AG10803 (cell line): ENCODE data around the gene ZBTB20.
A peak's percentile ranks its signal among the peaks of the same experiment; 100 is the strongest.

ENCODE experiments used
- DNase-seq: peaks from one replicate; pipeline ENCODE4 v3.0.0; 2010; ENCODE audit warnings: low read depth
- H3K4me3 ChIP-seq: 2 replicates; pipeline ENCODE4 v1.5.1; 2011; ENCODE audit warnings: mild to moderate bottlenecking, low read length, control low read depth
- TF ChIP-seq, protein P1 (sequence below): conservative IDR thresholded peaks from 2 replicates; pipeline ENCODE4 v1.5.1; 2011; ENCODE audit warnings: mild to moderate bottlenecking, low read length, control low read depth, inconsistent platforms

Gene ZBTB20

DNA sequence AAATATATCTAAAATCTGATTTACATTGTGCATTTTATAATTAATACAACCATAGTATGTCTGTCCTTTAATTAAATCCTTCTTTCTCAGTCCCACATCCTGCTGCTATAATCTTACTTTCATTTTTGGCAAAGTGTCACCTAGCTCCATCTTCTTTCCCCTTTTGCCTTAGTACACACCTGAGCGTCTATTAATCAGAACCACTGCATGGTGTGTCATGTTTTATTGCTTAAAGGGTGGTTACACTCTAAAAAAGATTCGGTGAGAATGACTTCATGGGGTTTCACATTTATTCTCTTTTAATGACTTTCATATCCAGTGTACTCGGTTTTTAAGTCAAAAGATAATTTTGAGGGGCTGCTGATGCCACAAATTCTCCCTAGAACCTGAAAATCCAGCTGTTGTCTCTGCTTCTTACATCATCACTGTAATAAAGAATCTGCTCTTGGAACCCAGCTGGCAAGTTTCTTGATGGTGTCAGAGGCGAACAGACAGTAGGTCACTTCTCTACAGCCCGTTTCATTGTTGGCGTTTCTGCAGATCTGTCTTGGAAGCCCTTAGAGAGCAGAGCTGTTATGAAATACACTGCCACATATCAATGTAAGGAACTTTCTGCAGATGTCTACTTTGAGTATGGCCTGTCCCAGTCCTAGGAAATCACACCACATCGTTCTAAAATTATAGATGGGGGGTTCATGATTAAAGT is 753.6 kb downstream of the ZBTB20 start:
- TF ChIP-seq, protein P1, sequence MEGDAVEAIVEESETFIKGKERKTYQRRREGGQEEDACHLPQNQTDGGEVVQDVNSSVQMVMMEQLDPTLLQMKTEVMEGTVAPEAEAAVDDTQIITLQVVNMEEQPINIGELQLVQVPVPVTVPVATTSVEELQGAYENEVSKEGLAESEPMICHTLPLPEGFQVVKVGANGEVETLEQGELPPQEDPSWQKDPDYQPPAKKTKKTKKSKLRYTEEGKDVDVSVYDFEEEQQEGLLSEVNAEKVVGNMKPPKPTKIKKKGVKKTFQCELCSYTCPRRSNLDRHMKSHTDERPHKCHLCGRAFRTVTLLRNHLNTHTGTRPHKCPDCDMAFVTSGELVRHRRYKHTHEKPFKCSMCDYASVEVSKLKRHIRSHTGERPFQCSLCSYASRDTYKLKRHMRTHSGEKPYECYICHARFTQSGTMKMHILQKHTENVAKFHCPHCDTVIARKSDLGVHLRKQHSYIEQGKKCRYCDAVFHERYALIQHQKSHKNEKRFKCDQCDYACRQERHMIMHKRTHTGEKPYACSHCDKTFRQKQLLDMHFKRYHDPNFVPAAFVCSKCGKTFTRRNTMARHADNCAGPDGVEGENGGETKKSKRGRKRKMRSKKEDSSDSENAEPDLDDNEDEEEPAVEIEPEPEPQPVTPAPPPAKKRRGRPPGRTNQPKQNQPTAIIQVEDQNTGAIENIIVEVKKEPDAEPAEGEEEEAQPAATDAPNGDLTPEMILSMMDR, result no peak
- no peak overlapping the region; the same call in none of the 2 replicates for H3K4me3 ChIP-seq
- DNase-seq, result peak; percentile 64

DNA sequence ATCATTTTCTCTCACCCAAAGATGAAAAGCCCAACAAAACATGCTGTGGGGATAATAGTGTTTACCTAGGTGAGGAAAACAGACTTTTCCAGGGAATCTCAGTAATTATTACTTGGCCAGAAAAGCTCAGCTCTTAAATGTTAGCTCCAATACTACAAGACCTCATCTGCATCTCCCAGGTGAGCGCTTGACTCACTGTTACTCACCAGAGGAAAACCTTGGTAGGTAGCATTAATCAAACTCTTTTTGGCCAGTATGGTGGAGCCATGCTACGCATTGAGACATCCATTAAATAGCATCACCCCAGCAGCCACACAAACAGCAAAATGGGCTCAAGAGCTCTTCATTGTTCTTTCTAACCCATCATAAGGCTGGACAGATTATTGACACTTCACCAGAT is 754.3 kb downstream of the ZBTB20 start:
- no peak overlapping the region for H3K4me3 ChIP-seq
- TF ChIP-seq, protein P1, result no peak
- no peak for DNase-seq

DNA sequence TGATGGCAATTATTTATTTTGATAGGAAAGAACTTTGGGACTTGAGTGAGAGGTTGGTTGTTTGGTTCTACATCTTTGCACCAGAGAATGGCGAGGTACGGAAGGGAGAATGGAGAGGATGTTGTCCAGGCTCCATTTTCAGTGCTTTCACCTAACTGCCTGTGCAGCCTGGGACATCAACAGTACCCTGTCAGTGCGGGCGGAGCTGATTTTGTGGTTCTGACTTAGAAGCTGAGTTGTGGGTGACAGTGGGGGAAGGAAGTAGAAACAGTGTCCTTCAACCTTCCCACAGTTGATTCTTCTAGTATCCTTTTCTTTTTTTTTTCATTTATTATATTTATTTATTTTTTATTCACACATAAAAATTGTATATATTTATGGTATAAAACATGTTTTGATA is 757.9 kb downstream of the ZBTB20 start:
- DNase-seq, result no peak
- H3K4me3 ChIP-seq, result no peak overlapping the region
- TF ChIP-seq, protein P1, result no peak

DNA sequence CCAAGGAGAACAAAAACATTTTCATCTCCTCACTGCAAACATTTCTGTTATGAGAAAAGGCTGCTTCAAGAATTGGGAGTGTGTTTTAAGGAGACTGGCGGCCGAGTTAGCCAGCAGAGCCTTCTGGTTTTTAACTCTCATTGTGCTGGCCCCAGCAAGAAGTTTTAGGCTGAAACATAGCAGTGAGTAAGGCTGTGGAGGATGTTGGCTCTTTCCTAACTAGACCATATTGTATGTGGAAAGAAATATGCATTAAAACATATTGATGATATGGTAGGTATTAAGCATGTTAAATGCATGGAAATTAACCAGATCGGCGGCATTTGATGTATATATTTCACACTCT is 762.6 kb downstream of the ZBTB20 start:
- peak overlapping the region; percentile 52 for H3K4me3 ChIP-seq
- peak; percentile 31 for DNase-seq
- TF ChIP-seq, protein P1, result no peak

DNA sequence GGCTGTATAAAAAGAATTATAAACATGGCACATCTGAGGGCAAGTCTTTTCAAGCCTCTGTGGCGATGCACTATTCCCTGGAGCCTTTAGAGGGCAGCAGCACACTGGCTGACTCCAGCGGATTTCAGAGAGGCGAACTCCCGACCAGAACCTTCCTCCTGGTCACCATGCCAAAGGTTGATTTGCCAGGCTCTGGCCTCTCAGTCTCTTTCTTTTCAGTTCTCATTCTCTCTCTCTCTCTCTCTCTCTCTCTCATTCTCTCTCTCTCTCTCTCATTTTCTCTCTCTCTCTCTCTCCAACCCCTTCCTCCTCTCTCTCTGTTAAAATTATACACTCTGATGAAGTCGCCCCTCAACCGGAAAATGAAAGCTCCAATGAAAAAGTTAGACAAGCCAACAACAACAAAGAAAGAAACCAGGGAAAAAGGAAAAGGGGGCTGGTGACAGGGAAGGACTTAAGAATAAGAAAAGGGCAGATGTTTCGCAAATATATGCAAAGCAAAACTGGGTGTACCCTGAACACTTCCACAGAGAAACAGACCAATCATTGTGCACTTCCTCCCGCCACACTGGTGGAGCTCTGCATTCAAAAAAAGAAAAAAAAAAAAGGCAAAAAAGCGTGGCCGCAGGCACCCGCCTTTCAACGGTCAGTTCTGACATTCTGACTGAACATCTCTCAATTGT is 763.1 kb downstream of the ZBTB20 start:
- peak; percentile 89 for DNase-seq
- TF ChIP-seq, protein P1, result peak; percentile 98
- peak overlapping the region; percentile 52 for H3K4me3 ChIP-seq

DNA sequence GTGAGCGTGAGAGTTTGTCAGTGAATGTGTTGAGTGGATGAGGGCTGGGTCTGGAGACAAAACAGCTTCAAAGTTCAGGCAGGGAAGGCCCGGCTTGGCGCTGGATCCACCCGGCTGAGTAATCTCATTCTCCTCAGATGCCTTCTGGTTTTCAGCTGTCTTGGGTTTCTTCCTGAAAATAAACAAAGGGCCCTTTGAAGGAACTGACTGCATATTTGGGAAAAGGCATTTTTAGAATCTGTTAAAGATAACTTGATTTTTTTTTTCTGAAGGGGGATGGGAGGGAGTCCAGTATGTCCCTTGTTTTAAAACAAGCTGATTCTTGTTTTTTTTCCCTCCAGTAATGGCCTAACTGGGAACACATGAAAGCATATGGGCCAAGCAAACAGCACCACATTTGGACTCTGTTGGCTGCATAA is 766.8 kb downstream of the ZBTB20 start:
- peak; percentile 94 for DNase-seq
- TF ChIP-seq, protein P1, result no peak
- H3K4me3 ChIP-seq, result no peak overlapping the region

DNA sequence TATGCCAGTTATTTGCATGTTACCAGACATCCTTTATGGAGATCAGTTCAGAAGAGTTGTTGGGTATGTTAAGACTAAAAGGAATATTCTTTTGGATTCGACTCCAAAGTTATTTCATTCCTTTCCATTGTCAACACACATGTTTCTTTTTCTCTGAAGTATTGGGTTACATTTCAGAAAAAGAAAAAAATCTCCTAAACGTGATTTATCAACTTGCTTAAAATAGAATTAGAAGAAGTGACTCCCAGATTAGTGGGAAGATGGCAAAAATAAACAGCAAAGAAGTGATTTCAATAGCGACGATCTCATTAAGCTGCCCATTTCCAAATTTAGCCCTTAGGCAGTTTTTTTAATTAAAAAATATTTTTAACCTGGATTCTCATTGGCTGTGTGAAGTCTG is 767.8 kb downstream of the ZBTB20 start:
- TF ChIP-seq, protein P1, result no peak
- H3K4me3 ChIP-seq, result no peak overlapping the region
- peak; percentile 52 for DNase-seq
